Measurements from ENCODE around the gene FRMD4A.

DNA sequence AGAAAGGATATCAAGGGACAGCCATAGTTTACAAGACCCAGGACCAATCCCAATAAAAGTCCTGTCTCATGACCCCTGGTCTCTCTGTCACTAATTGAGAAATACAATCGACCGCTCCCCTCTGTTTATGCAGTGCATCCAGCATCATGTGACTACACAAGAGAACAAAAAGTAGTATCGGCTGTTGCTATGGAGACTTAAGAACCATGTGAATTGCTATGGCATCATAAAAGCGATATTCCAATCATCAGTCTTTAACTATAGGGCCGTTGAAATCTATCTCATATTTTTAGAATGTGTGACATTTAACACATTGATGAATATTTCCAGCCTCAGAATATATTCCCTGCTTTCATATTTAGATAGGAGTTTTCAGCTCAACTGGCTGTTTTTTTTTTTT lies 139.3 kb downstream of the FRMD4A start:
- TF ChIP-seq POLR2A (IDR thresholded peaks at IDR 0.05; ENCODE audit: low read depth, low read length) (no peak), POLR2AphosphoS5 (IDR thresholded peaks at IDR 0.05; ENCODE audit: low read depth, low read length) (no peak), TAF1 (IDR thresholded peaks at IDR 0.05; ENCODE audit: borderline replicate concordance, low read depth, low read length) (no peak)

Measured in GM12892 (cell line).